ENCODE data around the gene ARID4B. TPM values are rescaled to one million over a fixed set of nuclear protein-coding genes. Genes with fewer than 3 reads are reported as not detected.

ARID4B gene
- total and polyA plus RNA-seq, 2 donors (not counting 3 experiments of a cell fraction or from before 2014, with no cell fraction given), result 6.7 to 40.7 TPM

DNA sequence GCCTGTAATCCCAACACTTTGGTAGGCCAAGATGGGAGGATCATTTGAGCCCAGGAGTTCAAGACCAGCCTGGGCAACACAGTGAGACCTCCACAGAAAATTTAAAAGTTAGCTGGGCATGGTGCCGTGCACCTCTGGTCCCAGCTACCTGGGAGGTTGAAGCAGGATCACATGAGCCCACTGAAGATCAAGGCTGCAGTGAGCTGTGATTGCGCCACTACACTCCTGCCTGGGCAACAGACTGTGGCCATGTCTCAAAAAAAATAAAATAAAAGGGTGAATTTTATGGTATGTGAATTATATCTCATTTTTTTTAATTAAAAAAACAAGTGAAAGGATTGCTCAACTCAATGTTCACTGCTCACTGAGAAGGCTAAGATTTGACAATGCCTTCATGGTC is 8.7 kb downstream of the ARID4B start:
- H3K9ac ChIP-seq (replicated peaks; ENCODE audit: extremely low read depth, insufficient read depth, low read length), result no peak overlapping the region
- no peak overlapping the region for H3K4me2 ChIP-seq (ENCODE audit: insufficient read depth, low read length)
- no peaks in the 10 kb centered on the region for H3K27me3 ChIP-seq (ENCODE audit: control insufficient read depth in 2 of 2, insufficient read depth in 2 of 2, low read length in 2 of 2)
- H3K9me3 ChIP-seq (replicated peaks; ENCODE audit: control insufficient read depth, insufficient read depth, low read length), result no peaks in the 10 kb centered on the region
- no peak for FAIRE-seq
- no TSS peak for BruUV-seq (replicated peaks)
- dilution Hi-C loops (cut with MboI; ENCODE audit: extremely low pct_ligation_motif_present, low sequenced_read_pairs) (no loop called here), intact Hi-C loops (cut with micrococcal nuclease) (no loop called here)
- peaks cover 16% of the 10 kb centered on the region for H4K20me1 ChIP-seq (replicated peaks; ENCODE audit: control insufficient read depth, extremely low read depth, insufficient read depth, low read length)
- TF ChIP-seq GATA2 (IDR thresholded peaks at IDR 0.05; ENCODE audit: insufficient read depth, insufficient read length, low read depth, low read length) (no peak), MYC (IDR thresholded peaks at IDR 0.05; ENCODE audit: low read depth, low read length) (no peak), FOS (IDR thresholded peaks at IDR 0.05; ENCODE audit: borderline replicate concordance, insufficient read depth, low read length) (no peak), EZH2 (IDR thresholded peaks at IDR 0.05; ENCODE audit: borderline replicate concordance, low read depth, low read length, severe bottlenecking) (no peak), POLR2A (IDR thresholded peaks at IDR 0.05; ENCODE audit: low read depth, low read length) (no peak), JUN (IDR thresholded peaks at IDR 0.05; ENCODE audit: borderline replicate concordance, insufficient read depth, insufficient read length, low read depth) (no peak)
- TF ChIP-seq, protein P1, sequence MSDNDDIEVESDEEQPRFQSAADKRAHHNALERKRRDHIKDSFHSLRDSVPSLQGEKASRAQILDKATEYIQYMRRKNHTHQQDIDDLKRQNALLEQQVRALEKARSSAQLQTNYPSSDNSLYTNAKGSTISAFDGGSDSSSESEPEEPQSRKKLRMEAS (IDR thresholded peaks at IDR 0.05; ENCODE audit: insufficient read depth, insufficient read length), result no peak
- TF ChIP-seq, protein P2, sequence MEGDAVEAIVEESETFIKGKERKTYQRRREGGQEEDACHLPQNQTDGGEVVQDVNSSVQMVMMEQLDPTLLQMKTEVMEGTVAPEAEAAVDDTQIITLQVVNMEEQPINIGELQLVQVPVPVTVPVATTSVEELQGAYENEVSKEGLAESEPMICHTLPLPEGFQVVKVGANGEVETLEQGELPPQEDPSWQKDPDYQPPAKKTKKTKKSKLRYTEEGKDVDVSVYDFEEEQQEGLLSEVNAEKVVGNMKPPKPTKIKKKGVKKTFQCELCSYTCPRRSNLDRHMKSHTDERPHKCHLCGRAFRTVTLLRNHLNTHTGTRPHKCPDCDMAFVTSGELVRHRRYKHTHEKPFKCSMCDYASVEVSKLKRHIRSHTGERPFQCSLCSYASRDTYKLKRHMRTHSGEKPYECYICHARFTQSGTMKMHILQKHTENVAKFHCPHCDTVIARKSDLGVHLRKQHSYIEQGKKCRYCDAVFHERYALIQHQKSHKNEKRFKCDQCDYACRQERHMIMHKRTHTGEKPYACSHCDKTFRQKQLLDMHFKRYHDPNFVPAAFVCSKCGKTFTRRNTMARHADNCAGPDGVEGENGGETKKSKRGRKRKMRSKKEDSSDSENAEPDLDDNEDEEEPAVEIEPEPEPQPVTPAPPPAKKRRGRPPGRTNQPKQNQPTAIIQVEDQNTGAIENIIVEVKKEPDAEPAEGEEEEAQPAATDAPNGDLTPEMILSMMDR (IDR thresholded peaks at IDR 0.05; ENCODE audit: extremely low read depth in 1 of 2, insufficient read depth in 1 of 2, low read depth in 1 of 2, low read length in 2 of 2), result no peak
- ChIA-PET CTCF (interaction anchor here (1.2 kb wide), 1 partner anchor 97 kb away, joined by 4 read pairs; no protein-coding TSS in a partner anchor), POLR2A (no interaction called here)
- H3K27ac ChIP-seq (ENCODE audit: insufficient read depth, low read depth, low read length), result no peak overlapping the region
- H3K36me3 ChIP-seq (ENCODE audit: control insufficient read depth in 2 of 2, extremely low read depth in 1 of 2, insufficient read depth in 2 of 2, low read length in 2 of 2), result peaks cover 2% of the 10 kb centered on the region in 2 experiments
- no peak overlapping the region for H2AFZ ChIP-seq (ENCODE audit: low read depth, low read length)
- H3K9me1 ChIP-seq (replicated peaks; ENCODE audit: control insufficient read depth, extremely low read depth, insufficient read depth, low read length), result no peaks in the 10 kb centered on the region
- peaks cover 94% of the 10 kb centered on the region for H3K79me2 ChIP-seq (ENCODE audit: control insufficient read depth, insufficient read depth, low read length)
- peaks cover 2% of the 10 kb centered on the region for H3K4me1 ChIP-seq (ENCODE audit: control insufficient read depth, extremely low read depth, insufficient read depth, low read length)
- no peak for DNase-seq (ENCODE audit: low read depth, low spot score)
- H3K4me3 ChIP-seq (replicated peaks in 1 of 3; ENCODE audit: insufficient read depth in 1 of 3, low read depth in 1 of 3, low read length in 3 of 3), result no peak overlapping the region
